GM12874 (cell line): Measurements from ENCODE around the gene SOAT1.

ENCODE experiments used
- TF ChIP-seq, protein P1 (sequence below): IDR thresholded peaks from 2 replicates; pipeline ENCODE4 v1.5.1; 2011; ENCODE audit warnings: low read depth, mild to moderate bottlenecking, control low read depth, low read length, moderate library complexity; ENCODE audit not compliant: insufficient read depth

Gene SOAT1

DNA sequence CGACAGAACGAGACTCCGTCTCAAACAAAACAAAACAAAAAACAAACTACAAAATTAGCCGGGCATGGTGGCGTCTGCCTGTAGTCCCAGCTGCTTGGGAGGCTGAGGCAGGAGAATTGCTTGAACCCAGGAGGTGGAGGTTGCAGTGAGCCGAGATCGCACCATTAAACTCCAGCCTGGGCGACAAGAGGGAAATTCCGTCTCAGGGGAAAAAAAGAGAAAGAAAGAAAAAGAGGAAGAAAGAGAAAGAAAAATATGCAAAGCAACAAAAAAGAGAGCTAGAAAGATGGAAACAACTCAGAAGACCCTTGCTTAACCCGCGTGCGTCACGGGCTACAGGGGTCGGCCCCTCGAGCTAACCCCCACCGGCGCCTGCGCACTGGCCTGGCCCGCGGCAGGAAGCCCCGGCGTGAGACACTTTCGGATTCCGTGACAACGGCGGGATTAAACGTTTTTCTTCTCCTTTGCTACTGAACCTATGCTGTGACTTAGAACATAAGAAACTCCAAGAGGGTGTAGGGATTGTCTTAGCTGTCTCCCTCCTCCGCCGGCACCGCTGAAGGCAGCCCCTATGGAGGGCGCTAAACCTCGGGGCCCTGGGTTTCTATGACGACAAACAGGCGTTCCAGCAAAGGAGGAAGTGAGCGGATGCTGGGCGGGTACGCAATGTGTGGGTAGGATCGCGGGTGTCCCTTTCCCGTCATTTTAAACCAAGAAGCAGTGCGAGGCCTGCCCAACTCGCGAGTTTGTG, 71.9 kb downstream of the SOAT1 start, which contains the start of gene AXDND1:
AXDND1 (plus strand) TSS at position 630 of the 751 bp plus-strand sequence. CDS start 539 bp downstream, outside the sequence.
- TF ChIP-seq, protein P1, sequence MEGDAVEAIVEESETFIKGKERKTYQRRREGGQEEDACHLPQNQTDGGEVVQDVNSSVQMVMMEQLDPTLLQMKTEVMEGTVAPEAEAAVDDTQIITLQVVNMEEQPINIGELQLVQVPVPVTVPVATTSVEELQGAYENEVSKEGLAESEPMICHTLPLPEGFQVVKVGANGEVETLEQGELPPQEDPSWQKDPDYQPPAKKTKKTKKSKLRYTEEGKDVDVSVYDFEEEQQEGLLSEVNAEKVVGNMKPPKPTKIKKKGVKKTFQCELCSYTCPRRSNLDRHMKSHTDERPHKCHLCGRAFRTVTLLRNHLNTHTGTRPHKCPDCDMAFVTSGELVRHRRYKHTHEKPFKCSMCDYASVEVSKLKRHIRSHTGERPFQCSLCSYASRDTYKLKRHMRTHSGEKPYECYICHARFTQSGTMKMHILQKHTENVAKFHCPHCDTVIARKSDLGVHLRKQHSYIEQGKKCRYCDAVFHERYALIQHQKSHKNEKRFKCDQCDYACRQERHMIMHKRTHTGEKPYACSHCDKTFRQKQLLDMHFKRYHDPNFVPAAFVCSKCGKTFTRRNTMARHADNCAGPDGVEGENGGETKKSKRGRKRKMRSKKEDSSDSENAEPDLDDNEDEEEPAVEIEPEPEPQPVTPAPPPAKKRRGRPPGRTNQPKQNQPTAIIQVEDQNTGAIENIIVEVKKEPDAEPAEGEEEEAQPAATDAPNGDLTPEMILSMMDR: no peak

DNA sequence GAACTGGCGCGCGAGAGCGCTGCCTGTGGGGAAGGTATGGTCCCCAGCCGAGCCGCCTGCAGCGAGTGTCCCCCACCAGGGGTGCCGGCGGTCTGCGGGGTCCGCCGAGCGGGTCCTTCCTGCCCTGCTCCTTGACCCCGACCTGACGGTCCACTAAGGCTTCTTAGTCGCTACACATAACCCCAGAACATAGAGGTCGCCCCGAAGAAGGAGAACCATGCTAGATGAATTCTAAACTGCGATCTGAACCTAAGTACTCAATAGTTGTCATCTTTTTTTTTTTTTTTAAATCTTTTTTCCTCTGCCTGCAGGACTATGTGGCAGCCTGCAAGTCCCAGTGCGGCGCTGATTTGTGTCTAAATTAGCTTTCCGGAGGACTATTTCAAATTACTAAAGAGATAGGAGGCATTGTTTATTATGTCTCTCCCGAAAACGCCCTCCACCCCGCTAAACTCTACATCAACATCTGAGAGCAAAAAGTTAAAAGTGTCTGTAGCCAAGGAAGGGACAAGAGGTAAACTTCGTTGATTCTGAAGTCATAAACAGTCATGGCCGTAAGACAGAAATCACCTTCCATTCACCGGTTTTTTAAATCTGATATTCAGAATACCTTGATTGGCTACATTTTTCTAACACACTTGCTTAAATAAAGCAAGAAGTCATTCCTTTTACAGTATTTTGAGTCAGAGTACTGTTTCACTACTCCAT, 72.7 kb downstream of the SOAT1 start:
- TF ChIP-seq, protein P1: no peak

DNA sequence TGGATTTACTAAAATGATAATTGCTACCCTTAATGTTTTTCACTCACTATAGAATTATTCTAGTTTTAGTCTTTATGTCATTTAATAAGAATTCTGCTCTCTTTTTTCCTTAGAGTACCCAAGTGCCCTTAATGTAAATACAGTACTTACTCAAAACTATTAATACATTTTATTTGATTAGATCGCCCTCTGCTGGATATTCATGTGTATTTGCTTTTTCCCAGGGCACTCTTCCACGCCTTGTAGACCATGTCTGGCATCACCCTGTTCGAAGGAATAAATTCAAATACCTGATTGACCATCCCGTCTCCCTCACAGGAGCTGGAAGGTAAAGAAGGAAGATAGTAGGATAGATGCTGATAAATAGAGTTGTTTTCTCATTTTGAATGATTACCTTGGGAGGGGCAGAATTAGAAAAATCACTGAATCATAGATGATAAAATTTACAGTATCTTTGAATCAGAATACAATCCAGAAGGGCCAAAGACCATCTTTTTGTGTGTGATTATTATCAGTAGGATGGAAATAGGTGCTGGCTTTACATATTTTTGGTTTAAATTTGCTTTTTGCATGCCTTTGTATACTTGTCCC, 76.2 kb downstream of the SOAT1 start:
- TF ChIP-seq, protein P1: peak; percentile 27; the same call in 1 of the 2 replicates

DNA sequence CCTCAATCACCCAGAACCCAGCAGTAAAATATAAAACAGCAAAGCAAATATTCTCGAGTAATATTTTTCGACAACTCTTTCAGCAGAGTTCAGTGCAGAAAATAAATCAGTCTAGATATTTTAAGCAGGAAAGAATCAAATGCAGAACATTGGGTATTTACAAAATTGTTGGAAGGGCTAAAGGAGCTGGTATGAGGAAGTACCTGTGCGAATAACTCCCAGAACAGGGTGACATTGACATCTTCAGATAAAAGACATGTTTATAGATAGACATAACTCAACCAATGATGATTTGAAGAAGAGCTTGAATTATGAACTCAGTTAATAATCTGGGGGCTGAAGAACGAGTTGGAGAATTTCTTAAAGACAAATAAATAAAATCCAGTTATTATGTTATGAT, 78.6 kb downstream of the SOAT1 start:
- TF ChIP-seq, protein P1: no peak

DNA sequence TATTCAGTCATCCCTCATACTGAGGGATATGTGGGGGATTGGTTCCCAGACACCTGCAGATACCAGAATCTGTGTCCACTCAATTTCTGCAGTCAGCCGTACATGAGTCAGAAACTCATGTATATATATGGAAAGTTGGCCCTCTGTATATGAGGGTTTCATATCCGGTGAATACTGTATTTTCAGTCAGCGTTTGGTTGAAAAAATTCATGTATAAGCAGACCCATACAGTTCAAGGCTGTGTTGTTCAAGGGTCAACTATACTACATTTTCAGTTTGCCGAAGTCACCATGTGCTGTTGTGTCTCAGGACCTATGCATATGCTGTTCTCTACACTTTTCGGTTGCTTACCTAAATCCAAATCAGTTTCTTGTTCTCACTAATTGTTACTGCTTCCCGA, 82.6 kb downstream of the SOAT1 start:
- TF ChIP-seq, protein P1: no peak

DNA sequence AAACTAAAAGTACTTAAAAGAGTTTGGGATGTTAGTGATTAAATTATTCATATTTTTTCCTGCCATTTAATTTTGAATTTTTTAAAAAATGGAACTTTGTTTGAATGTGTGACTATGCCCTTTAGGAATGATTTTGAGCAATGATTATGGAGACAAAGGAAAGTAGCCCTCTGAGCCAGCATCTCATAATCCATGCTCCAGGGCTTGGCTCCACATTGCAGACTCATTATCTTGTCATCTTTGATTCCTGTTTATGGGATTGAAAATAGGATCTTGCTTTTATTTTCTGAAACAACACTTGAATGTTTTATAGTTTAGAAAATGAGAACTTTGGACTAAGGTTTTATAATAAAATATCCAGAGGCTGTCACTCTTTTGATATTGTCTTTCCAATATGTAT, 86.7 kb downstream of the SOAT1 start:
- TF ChIP-seq, protein P1: no peak

DNA sequence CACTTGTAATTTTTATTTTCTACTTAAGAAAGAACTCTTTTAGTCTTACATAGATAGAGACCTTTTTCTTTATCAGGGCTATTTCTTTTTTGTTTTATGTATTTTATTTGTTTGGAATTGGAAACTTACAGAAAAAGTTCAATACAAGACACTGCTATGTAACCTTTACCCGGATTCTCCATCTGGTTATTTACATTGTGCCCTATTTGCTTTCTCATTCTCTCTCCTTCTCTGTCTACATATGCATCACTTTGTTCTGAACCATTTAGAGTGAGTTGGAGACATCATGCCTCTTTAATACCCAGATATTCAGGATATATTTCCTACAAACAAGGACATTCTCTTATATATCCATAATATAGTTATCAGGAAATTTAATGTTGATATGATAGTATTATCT, 90.4 kb downstream of the SOAT1 start:
- TF ChIP-seq, protein P1: no peak
